Prostate gland (tissue), 2 donors: ENCODE results near the gene DNPEP. TPM values are rescaled to one million over a fixed set of nuclear protein-coding genes. Genes with fewer than 3 reads are reported as not detected.

Experiments
- DNase-seq: peaks from one replicate; pipeline ENCODE4 v3.0.0-alpha.2; 2019; ENCODE audit warnings: low spot score
- H3K27ac ChIP-seq, 2 donors: fragments of 200-600 bp; sonication (generic); 2 replicates each; pipeline ENCODE4 v1.5.1; 2017 to 2019
- H3K27me3 ChIP-seq: fragments of 200-600 bp; sonication (generic); replicated peaks from 2 replicates; pipeline ENCODE4 v1.5.1; 2019; ENCODE audit not compliant: insufficient read depth
- H3K36me3 ChIP-seq, 2 donors: fragments of 200-600 bp; sonication (generic); 1 replicate in 1 of 2; 2 replicates in 1 of 2; pipeline versions ENCODE4 v1.5.1 to v1.8.1; 2017 to 2019
- H3K4me1 ChIP-seq: fragments of 200-600 bp; sonication (generic); replicated peaks from 2 replicates; pipeline ENCODE4 v1.5.1; 2019
- H3K4me3 ChIP-seq, 2 donors: fragments of 200-600 bp; sonication (generic); 2 replicates each; pipeline ENCODE4 v1.5.1; 2017 to 2019
- H3K9me3 ChIP-seq: fragments of 200-600 bp; sonication (generic); 2 replicates; pipeline ENCODE4 v1.5.1; 2017
- POLR2A ChIP-seq: fragments of 450-650 bp; IDR thresholded peaks from one replicate; pipeline ENCODE4 v1.6.1; 2016; ENCODE audit warnings: antibody characterized with exemption, mild to moderate bottlenecking
- POLR2AphosphoS5 ChIP-seq: sonication (generic); formaldehyde crosslinking; IDR thresholded peaks from one replicate; pipeline ENCODE4 v1.6.1; 2017; ENCODE audit warnings: antibody characterized with exemption
- WGBS: methylation state at CpG from one replicate; pipeline ENCODE4 v1.1.5; 2018; 5-methylcytosine and 5-hydroxymethylcytosine counted together
- intact Hi-C: fragments of 100-400 bp; cut with DNase I; formaldehyde crosslinking; loops from one replicate; pipeline ENCODE4 v1.14.2; 2022
- total RNA-seq, 2 donors: library from RNA; depleted of rRNA; stranded (reverse); fragments of >200 nt; gene quantifications; one replicate each; pipeline ENCODE4 v1.1.0, GENCODE V29; 2016
- TF ChIP-seq, protein P1 (sequence below), 4 experiments: fragments of 200-600 bp in 2 of 4; fragments of 450-650 bp in 2 of 4; sonication (generic) in 2 of 4; IDR thresholded peaks; 1 replicate in 3 of 4; 2 replicates in 1 of 4; pipeline ENCODE4 v1.5.1; 2016 to 2019; ENCODE audit warnings: antibody characterized with exemption in 4 of 4, mild to moderate bottlenecking in 2 of 4, moderate library complexity in 2 of 4

The DNPEP gene
- total RNA-seq, 2 donors from 2014 or later: 54.1 to 82.4 TPM

DNA sequence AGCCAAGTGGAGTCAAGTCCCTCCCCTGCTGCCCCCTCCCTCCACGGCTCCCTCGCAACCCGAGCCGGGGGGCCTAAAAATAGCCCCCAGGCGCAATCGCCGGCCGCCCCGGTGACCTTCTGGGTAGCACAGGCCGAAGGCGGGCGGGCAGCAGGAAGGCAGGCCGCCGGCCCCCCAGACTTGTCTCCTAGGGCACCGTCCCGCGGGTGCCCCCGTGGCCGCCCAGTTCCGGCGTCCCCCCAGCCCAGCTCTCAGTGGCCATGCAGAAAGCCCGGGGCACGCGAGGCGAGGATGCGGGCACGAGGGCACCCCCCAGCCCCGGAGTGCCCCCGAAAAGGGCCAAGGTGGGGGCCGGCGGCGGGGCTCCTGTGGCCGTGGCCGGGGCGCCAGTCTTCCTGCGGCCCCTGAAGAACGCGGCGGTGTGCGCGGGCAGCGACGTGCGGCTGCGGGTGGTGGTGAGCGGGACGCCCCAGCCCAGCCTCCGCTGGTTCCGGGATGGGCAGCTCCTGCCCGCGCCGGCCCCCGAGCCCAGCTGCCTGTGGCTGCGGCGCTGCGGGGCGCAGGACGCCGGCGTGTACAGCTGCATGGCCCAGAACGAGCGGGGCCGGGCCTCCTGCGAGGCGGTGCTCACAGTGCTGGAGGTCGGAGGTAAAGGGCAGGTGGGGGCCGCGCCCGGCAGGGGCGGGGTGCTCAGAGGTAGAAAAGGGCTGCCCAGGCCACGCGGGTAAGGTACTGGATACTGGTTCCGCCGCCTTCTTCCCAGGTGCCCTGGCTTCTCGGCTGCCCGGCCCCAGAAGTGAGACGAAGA lies 47.2 kb upstream of the DNPEP start, which contains the start of gene SPEG:
TSS of gene SPEG (plus strand) at position 126 of the 808 bp plus-strand sequence. CDS start at position 261, 135 bp downstream.
- TF ChIP-seq POLR2AphosphoS5: no peak
- TF ChIP-seq, protein P1, sequence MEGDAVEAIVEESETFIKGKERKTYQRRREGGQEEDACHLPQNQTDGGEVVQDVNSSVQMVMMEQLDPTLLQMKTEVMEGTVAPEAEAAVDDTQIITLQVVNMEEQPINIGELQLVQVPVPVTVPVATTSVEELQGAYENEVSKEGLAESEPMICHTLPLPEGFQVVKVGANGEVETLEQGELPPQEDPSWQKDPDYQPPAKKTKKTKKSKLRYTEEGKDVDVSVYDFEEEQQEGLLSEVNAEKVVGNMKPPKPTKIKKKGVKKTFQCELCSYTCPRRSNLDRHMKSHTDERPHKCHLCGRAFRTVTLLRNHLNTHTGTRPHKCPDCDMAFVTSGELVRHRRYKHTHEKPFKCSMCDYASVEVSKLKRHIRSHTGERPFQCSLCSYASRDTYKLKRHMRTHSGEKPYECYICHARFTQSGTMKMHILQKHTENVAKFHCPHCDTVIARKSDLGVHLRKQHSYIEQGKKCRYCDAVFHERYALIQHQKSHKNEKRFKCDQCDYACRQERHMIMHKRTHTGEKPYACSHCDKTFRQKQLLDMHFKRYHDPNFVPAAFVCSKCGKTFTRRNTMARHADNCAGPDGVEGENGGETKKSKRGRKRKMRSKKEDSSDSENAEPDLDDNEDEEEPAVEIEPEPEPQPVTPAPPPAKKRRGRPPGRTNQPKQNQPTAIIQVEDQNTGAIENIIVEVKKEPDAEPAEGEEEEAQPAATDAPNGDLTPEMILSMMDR (IDR thresholded peaks at IDR 0.05): no peak
- WGBS: 13% methylated on average over 45 of the region's 77 CpGs
- Histone ChIP-seq H3K27ac (peak within 1 kb of the TSS; percentile 64 to 69), H3K36me3 (no peaks in the 10 kb centered on the region), H3K9me3 (no peaks in the 10 kb centered on the region), H3K27me3 (no peaks in the 10 kb centered on the region), H3K4me3 (peak within 1 kb of the TSS; percentile 2 to 6), H3K4me1 (no peaks in the 10 kb centered on the region)
- DNase-seq: no peak
- intact Hi-C loops: no loop called here

DNA sequence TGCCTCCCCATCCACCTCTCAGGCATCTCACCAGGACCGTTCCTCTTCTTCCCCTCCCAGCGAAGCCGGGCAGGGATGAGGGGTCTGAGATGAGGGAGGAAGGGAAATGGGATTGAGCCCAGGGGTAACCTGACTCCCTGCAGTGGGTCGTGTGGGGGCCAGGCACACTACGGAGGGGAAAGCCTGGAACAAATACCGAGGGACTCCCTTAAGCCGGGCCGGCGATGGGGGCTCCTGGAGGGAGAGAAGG lies 46.7 kb upstream of the DNPEP start:
- peak overlapping the region; percentile 64 to 69 for H3K27ac ChIP-seq
- no peaks in the 10 kb centered on the region for H3K4me1 ChIP-seq
- H3K4me3 ChIP-seq: no peak overlapping the region
- TF ChIP-seq POLR2A: no peak
- no peak for TF ChIP-seq POLR2AphosphoS5
- TF ChIP-seq, protein P1 (IDR thresholded peaks at IDR 0.05): no peak
- no peaks in the 10 kb centered on the region for H3K27me3 ChIP-seq
- intact Hi-C loops: no loop called here
- WGBS: 42% methylated on average over 9 of the region's 9 CpGs
- H3K9me3 ChIP-seq: no peaks in the 10 kb centered on the region
- no peak for DNase-seq
- no peaks in the 10 kb centered on the region for H3K36me3 ChIP-seq

DNA sequence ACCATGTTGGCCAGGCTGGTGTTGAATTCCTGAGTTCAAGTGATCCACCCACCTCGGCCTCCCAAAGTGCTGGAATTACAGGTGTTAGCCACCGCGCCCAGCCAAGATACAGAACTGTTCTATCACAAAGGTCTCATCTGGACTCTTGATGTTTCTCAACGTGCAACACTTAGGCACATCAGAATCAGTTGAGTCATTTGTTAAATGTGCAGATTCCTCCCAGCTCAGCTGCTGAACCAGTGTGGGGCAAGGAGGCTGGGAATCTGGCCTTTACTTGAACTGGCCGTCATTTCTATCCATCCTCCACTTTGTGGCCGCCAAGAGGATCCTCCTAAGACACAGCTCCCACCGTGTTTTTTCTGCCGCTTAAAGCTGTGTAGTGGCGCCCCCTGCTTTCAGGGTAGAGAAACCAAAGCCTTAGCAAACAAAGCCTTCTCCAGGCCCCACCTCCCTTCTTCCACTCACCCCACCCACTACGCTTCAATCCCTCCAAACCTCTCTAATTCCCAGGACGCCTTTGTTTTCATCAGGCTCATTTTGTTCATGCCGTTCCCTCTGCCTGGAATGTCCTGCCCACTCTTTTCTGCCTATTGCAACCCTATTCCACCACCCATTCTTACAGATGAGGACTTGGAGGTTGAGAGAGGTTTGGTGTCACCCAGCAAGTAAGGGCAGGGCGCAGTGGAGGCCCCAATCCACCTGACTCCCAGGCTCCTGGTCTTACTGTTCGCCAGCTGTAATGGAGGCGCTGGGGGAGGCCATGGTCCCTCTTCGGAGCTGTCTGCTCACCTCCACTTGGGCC lies 46.2 kb upstream of the DNPEP start:
- H3K27ac ChIP-seq: peak overlapping the region; percentile 64 to 69
- no peaks in the 10 kb centered on the region for H3K9me3 ChIP-seq
- DNase-seq: no peak
- WGBS: 78% methylated on average over 16 of the region's 16 CpGs
- intact Hi-C loops: no loop called here
- no peaks in the 10 kb centered on the region for H3K4me1 ChIP-seq
- H3K27me3 ChIP-seq: no peaks in the 10 kb centered on the region
- no peaks in the 10 kb centered on the region for H3K36me3 ChIP-seq
- H3K4me3 ChIP-seq: no peak overlapping the region
- TF ChIP-seq, protein P1 (IDR thresholded peaks at IDR 0.05): peak in 2 of 4 experiments; percentile 11 to 29
- TF ChIP-seq POLR2A: no peak
- peak; percentile 34 for TF ChIP-seq POLR2AphosphoS5

DNA sequence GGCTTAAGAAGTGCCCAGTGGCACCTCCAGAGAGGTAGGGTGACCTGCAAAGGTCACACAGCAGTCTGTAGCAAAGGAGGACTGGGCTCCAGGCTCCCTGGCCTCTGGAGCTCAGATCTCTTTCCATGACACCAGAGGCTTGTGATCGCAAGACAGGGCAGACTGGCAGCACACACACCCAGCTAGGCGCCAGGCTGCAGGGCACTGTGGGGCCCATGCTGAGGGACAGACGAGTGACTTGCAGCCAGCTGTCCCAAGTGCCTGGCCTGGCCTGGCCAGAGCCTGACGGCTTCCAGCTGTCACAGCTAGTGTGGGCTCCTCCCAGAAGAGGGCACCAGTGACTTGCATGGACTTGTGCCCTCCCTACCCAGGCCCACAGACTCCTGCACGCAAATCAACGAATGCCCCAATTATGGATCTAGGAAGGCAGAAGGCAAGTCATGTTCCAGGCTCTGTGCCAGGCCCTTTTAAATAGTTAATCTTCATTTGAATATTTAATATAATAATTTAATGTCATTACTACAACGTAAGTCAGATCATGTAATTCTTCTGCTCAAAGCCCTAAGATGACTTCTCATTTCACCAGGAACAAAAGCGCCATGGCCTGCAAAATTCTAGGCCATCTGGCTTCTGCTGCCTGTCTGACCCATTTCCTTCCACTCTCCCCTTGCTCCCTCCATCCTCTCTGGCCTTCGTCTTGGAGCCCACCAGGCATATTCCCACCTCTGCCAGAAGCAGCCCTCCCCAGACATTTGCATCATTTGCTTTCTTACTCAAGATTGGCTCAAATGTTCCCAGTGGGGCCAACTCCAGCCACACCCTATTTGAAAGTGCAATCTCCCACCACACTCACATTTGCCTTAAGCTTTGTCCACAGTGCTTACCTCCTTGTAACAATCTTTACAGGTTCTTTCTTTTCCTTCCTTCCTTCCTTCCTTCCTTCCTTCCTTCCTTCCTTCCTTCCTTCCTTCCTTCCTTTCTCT lies 43.2 kb upstream of the DNPEP start:
- TF ChIP-seq POLR2AphosphoS5: peak; percentile 16
- TF ChIP-seq, protein P1 (IDR thresholded peaks at IDR 0.05): peak in 3 of 4 experiments; percentile 8 to 50 (median 36)
- no peak for TF ChIP-seq POLR2A
- no peak overlapping the region for H3K27ac ChIP-seq
- H3K27me3 ChIP-seq: no peaks in the 10 kb centered on the region
- H3K4me3 ChIP-seq: no peak overlapping the region
- intact Hi-C loops: loop anchor here (1.0 kb wide), 1 partner anchor 26 kb away; no protein-coding TSS in a partner anchor
- H3K4me1 ChIP-seq: no peaks in the 10 kb centered on the region
- H3K9me3 ChIP-seq: no peaks in the 10 kb centered on the region
- no peaks in the 10 kb centered on the region for H3K36me3 ChIP-seq
- no peak for DNase-seq
- WGBS: 41% methylated on average over 9 of the region's 9 CpGs
